22Rv1 (cell line): Measurements from ENCODE around the gene KRT9.

Experiments
- CTCF ChIP-seq: fragments of 450-650 bp; IDR thresholded peaks from 2 replicates; pipeline ENCODE4 v1.5.1; 2017; ENCODE audit warnings: mild to moderate bottlenecking
- ZFX ChIP-seq: fragments of 450-650 bp; IDR thresholded peaks from 2 replicates; pipeline ENCODE4 v1.6.1; 2017; ENCODE audit warnings: antibody characterized with exemption, borderline replicate concordance

GRCh38 chr17:41614098-41614497 lies 42.2 kb upstream of the KRT9 start:
- no peak for TF ChIP-seq CTCF
- TF ChIP-seq ZFX: no peak
